Measurements from ENCODE around the gene SLC7A10. TPM values are rescaled to one million over a fixed set of nuclear protein-coding genes. Genes with fewer than 3 reads are reported as not detected.

SLC7A10 gene
- total RNA-seq, 1 experiment from 2014 or later = 2.9 TPM

DNA sequence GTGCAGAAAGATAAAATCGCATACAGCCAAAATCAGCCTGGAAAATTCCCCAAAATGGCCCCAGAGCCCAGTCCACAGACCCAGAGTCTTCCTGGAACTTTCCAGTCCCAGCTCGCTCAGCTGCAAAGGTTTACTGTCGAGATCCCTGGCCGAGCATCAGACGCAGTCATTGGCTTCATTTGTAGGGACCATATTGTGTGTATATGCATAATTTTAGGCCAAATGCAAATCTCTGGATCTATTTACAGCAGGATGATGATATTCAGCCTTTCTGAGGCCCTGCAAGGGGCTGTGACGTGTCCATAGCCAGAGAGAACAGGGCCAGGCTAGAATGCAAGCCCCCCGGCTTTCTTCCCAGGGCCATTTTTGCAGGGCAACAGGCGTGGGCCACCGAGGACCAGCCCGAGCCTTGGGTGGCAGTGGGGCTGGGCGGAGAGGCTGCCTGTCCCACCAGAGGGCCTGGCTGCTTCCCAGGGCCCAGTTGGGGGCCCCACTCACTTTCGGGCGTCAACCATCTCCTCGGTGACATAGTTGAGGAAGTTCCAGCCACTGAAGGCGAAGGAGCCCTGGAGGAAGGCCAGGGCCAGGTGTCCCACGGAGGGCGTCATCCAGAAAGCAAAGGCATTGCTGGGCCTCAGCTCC, 13.7 kb downstream of the SLC7A10 start:
- Histone ChIP-seq H4K8ac (replicated peaks; ENCODE audit: insufficient read length, low read depth, low read length) (no peak overlapping the region), H2BK15ac (ENCODE audit: low read depth, low read length) (no peak overlapping the region), H3K14ac (ENCODE audit: insufficient read depth, low read length) (no peak overlapping the region), H2BK5ac (ENCODE audit: insufficient read length, low read length) (no peak overlapping the region), H3K79me2 (ENCODE audit: insufficient read depth, low read length) (no peaks in the 10 kb centered on the region), H3K4ac (ENCODE audit: low read depth, low read length) (no peak overlapping the region), H4K91ac (ENCODE audit: insufficient read length, low read depth, low read length) (no peak overlapping the region), H3T11ph (ENCODE audit: low read length) (no peak overlapping the region), H2BK12ac (ENCODE audit: insufficient read length, low read depth, low read length) (no peak overlapping the region), H2AFZ (ENCODE audit: low read length) (no peak overlapping the region), H3K27me3 (ENCODE audit: insufficient read depth, low read length) (no peaks in the 10 kb centered on the region), H3K18ac (ENCODE audit: insufficient read length, low read depth, low read length) (no peak overlapping the region), H3K4me2 (ENCODE audit: insufficient read depth, insufficient read length, low read length) (no peak overlapping the region), H4K20me1 (ENCODE audit: control insufficient read depth, insufficient read depth, insufficient read length) (no peaks in the 10 kb centered on the region), H2AK5ac (ENCODE audit: insufficient read length, low read length) (no peak overlapping the region), H3K9me3 (ENCODE audit: control insufficient read depth, low read depth, low read length) (no peaks in the 10 kb centered on the region), H3K9ac (ENCODE audit: extremely low read depth, insufficient read length, low read length) (no peak overlapping the region), H3K23me2 (ENCODE audit: insufficient read length, low read depth, low read length, poor library complexity, severe bottlenecking) (no peaks in the 10 kb centered on the region), H3K79me1 (ENCODE audit: insufficient read depth, low read depth, low read length, poor library complexity, severe bottlenecking) (no peaks in the 10 kb centered on the region), H2BK20ac (ENCODE audit: low read depth, low read length, poor library complexity, severe bottlenecking) (no peak overlapping the region), H3K23ac (ENCODE audit: insufficient read length, low read depth, low read length) (no peak overlapping the region), H3K27ac (ENCODE audit: insufficient read length, low read depth, low read length) (no peak overlapping the region), H3K56ac (ENCODE audit: insufficient read length, low read depth, low read length) (no peak overlapping the region), H3K4me1 (ENCODE audit: insufficient read depth, low read length) (no peaks in the 10 kb centered on the region), H4K5ac (ENCODE audit: insufficient read length, low read depth, low read length) (no peak overlapping the region), H2BK120ac (ENCODE audit: low read depth, low read length, poor library complexity, severe bottlenecking) (no peak overlapping the region)
- Mint-ChIP-seq H3K4me1 (peaks cover 9 to 13% of the 10 kb centered on the region in 2 experiments), H3K36me3 (ENCODE audit: insufficient read depth in 1 of 3, low read depth in 3 of 3) (no peaks in the 10 kb centered on the region), H3K27ac (no peak overlapping the region), H3K27me3 (ENCODE audit: low read depth) (peaks cover 2% of the 10 kb centered on the region; the same call in 1 of the 2 replicates), H3K9me3 (no peaks in the 10 kb centered on the region), H3K4me3 (no peak overlapping the region)
- no peak for DNase-seq
- TF ChIP-seq, protein P1, sequence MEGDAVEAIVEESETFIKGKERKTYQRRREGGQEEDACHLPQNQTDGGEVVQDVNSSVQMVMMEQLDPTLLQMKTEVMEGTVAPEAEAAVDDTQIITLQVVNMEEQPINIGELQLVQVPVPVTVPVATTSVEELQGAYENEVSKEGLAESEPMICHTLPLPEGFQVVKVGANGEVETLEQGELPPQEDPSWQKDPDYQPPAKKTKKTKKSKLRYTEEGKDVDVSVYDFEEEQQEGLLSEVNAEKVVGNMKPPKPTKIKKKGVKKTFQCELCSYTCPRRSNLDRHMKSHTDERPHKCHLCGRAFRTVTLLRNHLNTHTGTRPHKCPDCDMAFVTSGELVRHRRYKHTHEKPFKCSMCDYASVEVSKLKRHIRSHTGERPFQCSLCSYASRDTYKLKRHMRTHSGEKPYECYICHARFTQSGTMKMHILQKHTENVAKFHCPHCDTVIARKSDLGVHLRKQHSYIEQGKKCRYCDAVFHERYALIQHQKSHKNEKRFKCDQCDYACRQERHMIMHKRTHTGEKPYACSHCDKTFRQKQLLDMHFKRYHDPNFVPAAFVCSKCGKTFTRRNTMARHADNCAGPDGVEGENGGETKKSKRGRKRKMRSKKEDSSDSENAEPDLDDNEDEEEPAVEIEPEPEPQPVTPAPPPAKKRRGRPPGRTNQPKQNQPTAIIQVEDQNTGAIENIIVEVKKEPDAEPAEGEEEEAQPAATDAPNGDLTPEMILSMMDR (conservative IDR thresholded peaks at IDR 0.05) = no peak
- WGBS (ENCODE audit: extremely low coverage, insufficient read length, low lambda C conversion rate) = no CpG with 5 or more reads among the region's 17 CpGs
